Rectal smooth muscle tissue (tissue), 1 donor: ENCODE results near the gene FCRL4.
"Not testable (repeated sequence)": the region's sequence is repeated elsewhere in the genome, so short reads cannot be mapped to it uniquely, and the experiment has no call there.

Experiments
- H3K27ac ChIP-seq: one replicate; pipeline ENCODE4 v1.7.0; 2013; ENCODE audit warnings: low read depth, low read length, inconsistent platforms
- H3K27me3 ChIP-seq: one replicate; pipeline ENCODE4 v1.7.0; 2013; ENCODE audit warnings: low read length; ENCODE audit not compliant: control insufficient read depth, insufficient read depth
- H3K36me3 ChIP-seq: one replicate; pipeline ENCODE4 v1.7.0; 2013; ENCODE audit warnings: low read length; ENCODE audit not compliant: control insufficient read depth, insufficient read depth
- H3K4me1 ChIP-seq: one replicate; pipeline ENCODE4 v1.7.0; 2013; ENCODE audit warnings: low read length; ENCODE audit not compliant: control insufficient read depth, insufficient read depth
- H3K4me3 ChIP-seq: one replicate; pipeline ENCODE4 v1.7.0; 2013; ENCODE audit warnings: low read length
- H3K9ac ChIP-seq: one replicate; pipeline ENCODE4 v1.7.0; 2013; ENCODE audit warnings: low read length

FCRL4 gene

GRCh38 chr1:157584503-157584902 is 13.4 kb downstream of the FCRL4 start:
- Histone ChIP-seq H3K27me3 (no peaks in the 10 kb centered on the region), H3K27ac (no peak overlapping the region), H3K36me3 (no peaks in the 10 kb centered on the region), H3K4me3 (no peak overlapping the region), H3K4me1 (no peaks in the 10 kb centered on the region), H3K9ac (no peak overlapping the region)

- Histone ChIP-seq H3K27ac (no peak overlapping the region), H3K9ac (no peak overlapping the region), H3K4me3 (no peak overlapping the region), H3K36me3 (no peaks in the 10 kb centered on the region), H3K4me1 (no peaks in the 10 kb centered on the region), H3K27me3 (no peaks in the 10 kb centered on the region)
These were observed 17.1 kb downstream of the FCRL4 start for GRCh38 chr1:157580828-157581210.

- Histone ChIP-seq H3K9ac (no peak overlapping the region), H3K27ac (no peak overlapping the region), H3K36me3 (no peaks in the 10 kb centered on the region), H3K4me1 (no peaks in the 10 kb centered on the region), H3K4me3 (no peak overlapping the region), H3K27me3 (no peaks in the 10 kb centered on the region)
These were observed 17.6 kb downstream of the FCRL4 start for GRCh38 chr1:157580179-157580827.

- Histone ChIP-seq H3K27ac (no peak overlapping the region), H3K4me1 (no peaks in the 10 kb centered on the region), H3K4me3 (no peak overlapping the region), H3K27me3 (no peaks in the 10 kb centered on the region), H3K36me3 (no peaks in the 10 kb centered on the region), H3K9ac (no peak overlapping the region)
These were observed 20.5 kb downstream of the FCRL4 start for GRCh38 chr1:157577420-157577819.

GRCh38 chr1:157575744-157576143 is 22.1 kb downstream of the FCRL4 start:
- H3K4me3 ChIP-seq: no peak overlapping the region
- H3K27me3 ChIP-seq: no peaks in the 10 kb centered on the region
- no peaks in the 10 kb centered on the region for H3K4me1 ChIP-seq
- no peak overlapping the region for H3K27ac ChIP-seq
- H3K36me3 ChIP-seq: no peaks in the 10 kb centered on the region
- no peak overlapping the region for H3K9ac ChIP-seq

GRCh38 chr1:157574836-157575235 is 23.0 kb downstream of the FCRL4 start:
- no peaks in the 10 kb centered on the region for H3K4me1 ChIP-seq
- H3K27ac ChIP-seq: no peak overlapping the region
- H3K27me3 ChIP-seq: no peaks in the 10 kb centered on the region
- H3K36me3 ChIP-seq: no peaks in the 10 kb centered on the region
- H3K9ac ChIP-seq: no peak overlapping the region
- no peak overlapping the region for H3K4me3 ChIP-seq

- no peak overlapping the region for H3K9ac ChIP-seq
- no peak overlapping the region for H3K4me3 ChIP-seq
- H3K27ac ChIP-seq: no peak overlapping the region
- peaks cover 2% of the 10 kb centered on the region for H3K27me3 ChIP-seq
- H3K36me3 ChIP-seq: no peaks in the 10 kb centered on the region
- H3K4me1 ChIP-seq: no peaks in the 10 kb centered on the region
These were observed 31.2 kb downstream of the FCRL4 start for GRCh38 chr1:157566484-157567300.

GRCh38 chr1:157562515-157562914 is 35.4 kb downstream of the FCRL4 start:
- no peaks in the 10 kb centered on the region for H3K36me3 ChIP-seq
- no peaks in the 10 kb centered on the region for H3K27me3 ChIP-seq
- no peak overlapping the region for H3K4me3 ChIP-seq
- H3K4me1 ChIP-seq: no peaks in the 10 kb centered on the region
- no peak overlapping the region for H3K27ac ChIP-seq
- H3K9ac ChIP-seq: no peak overlapping the region

GRCh38 chr1:157558119-157558518 is 39.8 kb downstream of the FCRL4 start:
- Histone ChIP-seq H3K4me3 (no peak overlapping the region), H3K9ac (no peak overlapping the region), H3K27ac (no peak overlapping the region), H3K27me3 (no peaks in the 10 kb centered on the region), H3K4me1 (no peaks in the 10 kb centered on the region), H3K36me3 (no peaks in the 10 kb centered on the region)

GRCh38 chr1:157551694-157552693 is 45.9 kb downstream of the FCRL4 start, which contains the start of gene FCRL5:
TSS of gene FCRL5 (minus strand) at chr1:157552515. CDS start at chr1:157552362, 153 bp downstream.
- Histone ChIP-seq H3K4me3 (no peak within 1 kb of the TSS), H3K27me3 (no peaks in the 10 kb centered on the region), H3K36me3 (no peaks in the 10 kb centered on the region), H3K4me1 (no peaks in the 10 kb centered on the region), H3K27ac (no peak within 1 kb of the TSS), H3K9ac (no peak within 1 kb of the TSS)

GRCh38 chr1:157548081-157548480 is 49.8 kb downstream of the FCRL4 start:
- H3K4me1 ChIP-seq, H3K27ac ChIP-seq, H3K9ac ChIP-seq, H3K27me3 ChIP-seq, H3K36me3 ChIP-seq, H3K4me3 ChIP-seq: not testable (repeated sequence)

- H3K4me3 ChIP-seq: no peak overlapping the region
- H3K36me3 ChIP-seq: no peaks in the 10 kb centered on the region
- no peak overlapping the region for H3K27ac ChIP-seq
- H3K4me1 ChIP-seq: no peaks in the 10 kb centered on the region
- H3K27me3 ChIP-seq: no peaks in the 10 kb centered on the region
- no peak overlapping the region for H3K9ac ChIP-seq
These were observed 55.2 kb downstream of the FCRL4 start for GRCh38 chr1:157542676-157543075.
